Ammon's horn (tissue), 1 donor: ENCODE results near the gene SLC22A3.
"Not testable (repeated sequence)": the region's sequence is repeated elsewhere in the genome, so short reads cannot be mapped to it uniquely, and the experiment has no call there.

Experiments
- DNase-seq: peaks from one replicate; pipeline ENCODE4 v3.0.0-alpha.2; 2016; ENCODE audit warnings: low spot score

The SLC22A3 gene

GRCh38 chr6:160445130-160445529 is 97.0 kb downstream of the SLC22A3 start:
- no peak for DNase-seq

- DNase-seq = no peak
These were observed 99.2 kb downstream of the SLC22A3 start for GRCh38 chr6:160447350-160447749.

- DNase-seq = not testable (repeated sequence)
These were observed 101.6 kb downstream of the SLC22A3 start for GRCh38 chr6:160449787-160450186.

GRCh38 chr6:160450849-160451248 is 102.7 kb downstream of the SLC22A3 start:
- no peak for DNase-seq

- no peak for DNase-seq
These were observed 106.1 kb downstream of the SLC22A3 start for GRCh38 chr6:160454303-160454702.

GRCh38 chr6:160455081-160455480 is 106.9 kb downstream of the SLC22A3 start:
- DNase-seq = no peak

GRCh38 chr6:160455541-160456213 is 107.5 kb downstream of the SLC22A3 start:
- DNase-seq = peak; percentile 73

- DNase-seq = no peak
These were observed 108.0 kb downstream of the SLC22A3 start for GRCh38 chr6:160456214-160456546.

- DNase-seq = no peak
These were observed 109.6 kb downstream of the SLC22A3 start for GRCh38 chr6:160457823-160458222.

GRCh38 chr6:160461641-160462040 is 113.5 kb downstream of the SLC22A3 start:
- DNase-seq = no peak

- no peak for DNase-seq
These were observed 113.9 kb downstream of the SLC22A3 start for GRCh38 chr6:160462116-160462515.

- DNase-seq = no peak
These were observed 114.5 kb downstream of the SLC22A3 start for GRCh38 chr6:160462551-160463109.

- no peak for DNase-seq
These were observed 116.6 kb downstream of the SLC22A3 start for GRCh38 chr6:160464744-160465143.

- not testable (repeated sequence) for DNase-seq
These were observed 119.2 kb downstream of the SLC22A3 start for GRCh38 chr6:160467261-160467871.

GRCh38 chr6:160469153-160469552 is 121.0 kb downstream of the SLC22A3 start:
- no peak for DNase-seq

- not testable (repeated sequence) for DNase-seq
These were observed 127.9 kb downstream of the SLC22A3 start for GRCh38 chr6:160476056-160476455.

- not testable (repeated sequence) for DNase-seq
These were observed 128.9 kb downstream of the SLC22A3 start for GRCh38 chr6:160477072-160477471.

- no peak for DNase-seq
These were observed 129.7 kb downstream of the SLC22A3 start for GRCh38 chr6:160477901-160478300.

- no peak for DNase-seq
These were observed 138.9 kb downstream of the SLC22A3 start for GRCh38 chr6:160487116-160487515.

GRCh38 chr6:160489091-160489490 is 140.9 kb downstream of the SLC22A3 start:
- DNase-seq = no peak

GRCh38 chr6:160494576-160494975 is 146.4 kb downstream of the SLC22A3 start:
- DNase-seq = no peak

- DNase-seq = no peak
These were observed 152.5 kb downstream of the SLC22A3 start for GRCh38 chr6:160500639-160501038.
